ENCODE data around the gene CCNH.

DNA sequence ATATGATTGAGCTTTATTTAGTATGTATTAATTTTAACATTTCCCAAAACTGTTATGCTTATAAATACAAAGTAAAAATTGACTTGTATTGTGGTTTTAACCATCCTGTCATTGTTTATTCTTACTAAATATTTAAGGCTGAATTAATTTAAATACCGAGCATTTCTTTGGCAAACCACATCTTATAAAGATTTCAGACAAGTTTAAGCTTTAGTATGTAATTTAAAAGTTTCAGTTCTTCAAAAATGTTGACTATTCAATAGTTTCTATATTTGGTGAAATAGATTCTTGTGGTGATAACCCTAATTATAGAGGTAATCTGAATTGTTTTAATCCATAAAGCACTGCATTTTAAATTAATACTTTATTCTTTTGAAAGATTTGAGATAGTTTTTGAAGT lies 65.5 kb downstream of the CCNH start:
- TF ChIP-seq, protein P1, sequence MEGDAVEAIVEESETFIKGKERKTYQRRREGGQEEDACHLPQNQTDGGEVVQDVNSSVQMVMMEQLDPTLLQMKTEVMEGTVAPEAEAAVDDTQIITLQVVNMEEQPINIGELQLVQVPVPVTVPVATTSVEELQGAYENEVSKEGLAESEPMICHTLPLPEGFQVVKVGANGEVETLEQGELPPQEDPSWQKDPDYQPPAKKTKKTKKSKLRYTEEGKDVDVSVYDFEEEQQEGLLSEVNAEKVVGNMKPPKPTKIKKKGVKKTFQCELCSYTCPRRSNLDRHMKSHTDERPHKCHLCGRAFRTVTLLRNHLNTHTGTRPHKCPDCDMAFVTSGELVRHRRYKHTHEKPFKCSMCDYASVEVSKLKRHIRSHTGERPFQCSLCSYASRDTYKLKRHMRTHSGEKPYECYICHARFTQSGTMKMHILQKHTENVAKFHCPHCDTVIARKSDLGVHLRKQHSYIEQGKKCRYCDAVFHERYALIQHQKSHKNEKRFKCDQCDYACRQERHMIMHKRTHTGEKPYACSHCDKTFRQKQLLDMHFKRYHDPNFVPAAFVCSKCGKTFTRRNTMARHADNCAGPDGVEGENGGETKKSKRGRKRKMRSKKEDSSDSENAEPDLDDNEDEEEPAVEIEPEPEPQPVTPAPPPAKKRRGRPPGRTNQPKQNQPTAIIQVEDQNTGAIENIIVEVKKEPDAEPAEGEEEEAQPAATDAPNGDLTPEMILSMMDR (IDR thresholded peaks at IDR 0.05) = no peak
- no peak for TF ChIP-seq POLR2A (IDR thresholded peaks at IDR 0.05)
- TF ChIP-seq EP300 (IDR thresholded peaks at IDR 0.05) = no peak

Measured in ovary (tissue), 3 donors.